Nucleus accumbens (tissue), 56 donors: ENCODE results near the gene CCL20.
"Not testable (repeated sequence)": the region's sequence is repeated elsewhere in the genome, so short reads cannot be mapped to it uniquely, and the experiment has no call there.

Source experiments
- DNase-seq, 56 donors: peaks; one replicate each; lab custom pipeline; 2025; lab: John Stamatoyannopoulos, UW

The CCL20 gene, protein sequence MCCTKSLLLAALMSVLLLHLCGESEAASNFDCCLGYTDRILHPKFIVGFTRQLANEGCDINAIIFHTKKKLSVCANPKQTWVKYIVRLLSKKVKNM

DNA sequence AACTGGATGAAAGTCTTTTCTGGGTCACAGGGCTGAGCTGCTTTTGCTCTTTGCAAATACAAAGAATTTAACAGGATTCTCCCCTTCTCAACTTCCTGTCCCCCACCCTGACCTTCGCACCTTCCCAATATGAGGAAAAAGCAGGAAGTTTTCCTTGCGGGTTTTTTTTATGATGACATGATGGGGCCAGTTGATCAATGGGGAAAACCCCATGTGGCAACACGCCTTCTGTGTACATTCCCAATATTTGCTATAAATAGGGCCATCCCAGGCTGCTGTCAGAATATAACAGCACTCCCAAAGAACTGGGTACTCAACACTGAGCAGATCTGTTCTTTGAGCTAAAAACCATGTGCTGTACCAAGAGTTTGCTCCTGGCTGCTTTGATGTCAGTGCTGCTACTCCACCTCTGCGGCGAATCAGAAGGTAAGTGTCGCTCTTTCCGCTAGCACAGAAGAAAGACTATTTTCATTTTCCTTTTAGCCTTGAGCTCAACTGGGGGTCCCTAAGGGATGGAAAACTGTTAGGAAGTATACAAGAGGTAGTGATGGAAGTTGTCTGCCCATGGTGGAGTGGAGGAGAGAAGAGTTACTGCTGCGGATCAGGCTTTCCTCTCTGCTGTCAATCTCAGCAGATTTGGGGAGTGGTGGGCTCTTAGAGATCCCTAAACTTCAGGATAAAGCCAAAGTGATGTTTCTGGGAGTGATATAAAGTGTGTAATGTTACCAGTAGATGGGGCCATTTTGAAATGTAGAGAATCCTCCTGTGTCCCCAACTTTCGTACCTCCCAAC lies at the start of gene CCL20:
Gene CCL20 (plus strand): TSS at position 281 of the 792 bp plus-strand sequence. CDS start 70 bp downstream, at position 351.
- DNase-seq: no peak

DNA sequence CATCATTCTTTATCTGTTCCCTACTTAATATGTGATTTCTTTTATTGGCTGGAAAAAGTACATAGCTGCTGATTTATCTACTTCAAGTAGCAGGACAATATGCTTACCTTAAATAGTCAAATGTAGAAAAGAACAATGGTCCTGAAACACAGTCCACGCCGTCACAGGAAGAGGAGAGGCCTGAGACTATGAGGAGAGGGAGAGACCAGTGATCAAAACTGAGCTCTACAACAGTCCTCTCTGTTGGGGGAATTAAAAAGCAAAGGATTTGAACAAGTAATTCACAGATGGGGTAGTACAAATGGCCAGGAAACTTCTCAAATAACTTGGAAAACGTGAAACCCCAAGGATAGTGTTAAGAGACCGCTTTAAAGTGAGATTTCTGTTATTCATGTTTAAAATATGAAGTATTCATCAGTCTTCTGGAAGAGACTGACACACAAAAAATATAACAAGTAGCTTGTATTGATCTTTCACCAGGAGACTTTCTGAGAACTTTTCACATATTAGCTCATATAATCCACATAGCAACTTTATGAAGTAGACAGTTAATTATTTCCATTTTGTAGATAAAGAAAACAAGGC lies 47.8 kb upstream of the CCL20 start:
- DNase-seq: no peak

GRCh38 chr2:227766373-227766883 lies 47.2 kb upstream of the CCL20 start:
- peak in 52 of 56 donors; percentile 6 to 85 (median 57) for DNase-seq

DNA sequence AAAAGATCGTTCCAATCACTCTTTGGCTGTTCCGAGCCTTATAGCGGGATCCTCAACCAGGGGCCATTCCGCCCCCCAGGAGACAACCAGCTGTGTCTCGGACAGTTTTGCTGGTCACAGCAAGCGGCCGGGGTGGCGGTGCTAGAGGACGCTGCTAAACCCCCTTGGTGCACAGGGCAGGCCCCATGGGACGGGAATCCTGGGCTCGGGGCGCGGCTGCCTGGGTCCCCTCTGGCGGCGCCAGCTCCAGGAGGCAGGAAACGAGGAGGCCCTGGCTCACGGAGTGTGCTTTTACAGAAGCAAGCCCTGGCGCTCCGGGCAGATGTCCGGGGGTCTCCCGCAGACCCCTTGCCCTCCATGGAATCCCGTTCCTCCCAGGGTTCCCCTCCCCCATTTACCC lies 45.8 kb upstream of the CCL20 start:
- no peak for DNase-seq

- no peak for DNase-seq
Measured at GRCh38 chr2:227772197-227772661, 41.4 kb upstream of the CCL20 start.

DNA sequence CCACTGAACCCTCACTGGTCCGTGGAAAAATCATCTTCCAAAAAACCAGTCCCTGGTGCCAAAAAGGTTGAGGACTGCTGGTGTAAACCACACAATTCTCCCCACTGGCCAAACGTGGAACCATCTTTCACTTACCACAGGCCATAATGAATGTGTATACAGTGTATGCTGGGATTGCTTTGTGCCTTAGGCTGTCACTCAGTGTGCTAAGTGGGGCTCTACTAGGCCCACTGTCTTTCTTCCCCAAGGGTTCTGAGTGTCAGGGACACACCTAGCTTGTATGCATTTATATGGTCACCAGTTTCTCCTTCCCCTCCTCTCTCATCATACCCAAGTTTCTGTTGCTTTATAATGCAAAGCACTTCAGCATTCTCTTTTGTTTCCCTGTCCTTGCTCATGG lies 40.7 kb upstream of the CCL20 start:
- no peak for DNase-seq

DNA sequence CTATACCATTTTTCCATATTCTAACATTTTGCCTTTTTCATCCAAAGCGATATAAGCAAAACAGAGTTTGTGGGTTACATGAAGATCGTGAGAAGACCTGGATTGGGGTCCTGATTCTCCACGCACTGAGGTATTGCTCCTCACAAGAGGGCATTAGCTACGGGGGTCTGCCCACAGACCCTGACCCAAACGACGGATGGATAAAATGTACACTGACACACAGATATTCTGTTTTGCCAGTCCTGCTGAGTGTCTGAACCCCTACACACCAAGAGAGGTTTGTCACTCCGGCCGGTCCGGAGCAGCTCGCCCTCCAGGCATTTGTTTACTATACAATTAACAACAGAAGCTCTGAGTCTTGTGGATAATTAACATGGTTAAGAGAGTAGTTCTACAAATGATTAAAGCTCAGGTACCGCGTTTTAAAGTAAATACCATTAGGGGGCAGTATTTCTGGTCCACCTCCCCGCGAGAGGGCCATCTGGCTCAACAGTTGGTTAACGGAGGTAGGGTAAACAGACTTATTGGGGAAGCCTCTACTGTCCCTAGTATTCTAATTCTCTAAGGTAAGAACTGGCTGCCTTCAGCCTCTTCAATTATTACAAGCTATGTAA lies 39.5 kb upstream of the CCL20 start:
- DNase-seq: no peak

DNA sequence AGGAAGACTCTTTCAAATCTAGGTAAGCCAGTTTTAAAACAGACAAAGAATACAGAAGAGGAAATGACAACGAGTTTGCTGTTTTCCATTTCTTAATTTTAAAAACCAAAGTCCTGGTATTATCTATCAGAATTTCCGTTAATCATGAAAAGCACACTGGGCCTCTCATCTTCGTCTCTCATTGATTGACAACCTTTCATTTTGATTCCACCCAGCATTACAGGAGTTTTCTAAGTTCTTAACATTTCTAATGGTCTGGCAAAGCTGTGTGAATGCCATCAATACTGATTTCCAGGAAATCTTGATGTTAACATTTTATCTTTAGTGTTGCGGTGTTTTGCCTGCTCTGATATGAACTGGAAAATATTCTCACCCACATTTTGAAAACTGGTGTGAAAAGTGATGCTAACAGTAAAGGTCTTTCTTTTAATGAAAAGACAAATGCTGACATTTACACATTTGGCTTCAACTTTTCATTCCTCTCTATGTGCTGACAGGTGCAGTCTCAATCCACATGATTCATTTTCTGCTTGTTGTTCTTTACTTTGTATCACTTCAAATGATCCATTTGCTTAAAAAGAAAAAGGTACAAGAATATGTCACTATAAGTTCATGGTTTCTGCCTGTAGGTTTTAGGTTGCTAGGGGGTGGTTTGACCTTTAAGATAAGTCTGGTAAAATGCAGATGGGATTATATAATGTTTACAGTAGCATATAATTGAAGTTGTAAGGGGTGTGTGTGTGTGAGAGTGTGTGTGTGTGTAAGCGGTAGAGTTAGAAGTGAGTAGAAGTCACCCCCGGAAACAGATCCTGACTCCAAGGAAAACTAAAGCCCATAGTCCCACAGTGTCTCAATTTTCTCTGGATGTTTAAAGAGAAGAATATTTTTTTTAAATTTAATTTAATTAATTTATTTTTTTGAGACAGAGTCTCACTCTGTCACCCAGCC lies 38.5 kb upstream of the CCL20 start:
- DNase-seq: no peak

- DNase-seq: no peak
Measured at GRCh38 chr2:227780981-227781615, 32.5 kb upstream of the CCL20 start.

DNA sequence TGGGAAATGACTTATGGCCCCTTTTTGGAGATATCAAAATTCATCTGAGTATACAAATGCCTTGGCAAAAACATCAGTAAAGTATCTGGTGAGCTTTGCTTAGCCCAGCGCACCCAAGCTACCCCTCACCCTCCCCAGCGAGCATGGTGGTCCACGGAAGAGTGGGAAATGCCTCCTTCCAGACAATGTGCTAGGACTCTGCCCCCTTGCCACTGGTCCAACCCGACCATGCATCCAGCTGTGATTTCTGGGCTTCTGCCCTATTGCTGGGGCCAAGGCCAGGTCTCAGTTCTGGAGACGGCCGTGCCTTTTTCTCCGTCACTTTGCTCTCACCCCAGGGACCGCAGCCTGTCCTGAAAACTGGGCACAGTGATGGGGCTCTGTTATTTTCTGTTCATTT lies 31.8 kb upstream of the CCL20 start:
- no peak for DNase-seq

DNA sequence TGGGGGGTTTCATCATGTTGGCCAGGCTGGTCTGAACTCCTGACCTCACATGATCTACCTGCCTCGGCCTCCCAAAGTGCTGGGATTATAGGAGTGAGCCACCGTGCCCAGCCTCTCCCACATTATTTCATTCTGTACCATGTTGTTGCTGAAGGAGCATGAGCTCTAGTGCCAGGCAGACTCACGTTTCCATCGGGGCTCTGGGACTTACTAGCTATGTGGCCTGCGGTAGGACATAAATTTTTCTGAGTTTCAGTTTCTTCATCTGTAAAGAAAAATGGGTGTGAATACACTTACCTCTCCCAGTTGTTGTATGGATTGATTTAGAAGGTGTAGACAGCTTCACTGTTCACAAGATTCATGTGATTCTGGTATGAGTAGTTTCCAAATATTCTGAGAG lies 30.8 kb upstream of the CCL20 start:
- no peak for DNase-seq

GRCh38 chr2:227783404-227784138 lies 30.1 kb upstream of the CCL20 start:
- DNase-seq: no peak

GRCh38 chr2:227785293-227785692 lies 28.3 kb upstream of the CCL20 start:
- no peak for DNase-seq

- no peak for DNase-seq
Measured at GRCh38 chr2:227788561-227789018, 25.1 kb upstream of the CCL20 start.

GRCh38 chr2:227789803-227790202 lies 23.8 kb upstream of the CCL20 start:
- no peak for DNase-seq

GRCh38 chr2:227793148-227793712 lies 20.4 kb upstream of the CCL20 start:
- no peak for DNase-seq

DNA sequence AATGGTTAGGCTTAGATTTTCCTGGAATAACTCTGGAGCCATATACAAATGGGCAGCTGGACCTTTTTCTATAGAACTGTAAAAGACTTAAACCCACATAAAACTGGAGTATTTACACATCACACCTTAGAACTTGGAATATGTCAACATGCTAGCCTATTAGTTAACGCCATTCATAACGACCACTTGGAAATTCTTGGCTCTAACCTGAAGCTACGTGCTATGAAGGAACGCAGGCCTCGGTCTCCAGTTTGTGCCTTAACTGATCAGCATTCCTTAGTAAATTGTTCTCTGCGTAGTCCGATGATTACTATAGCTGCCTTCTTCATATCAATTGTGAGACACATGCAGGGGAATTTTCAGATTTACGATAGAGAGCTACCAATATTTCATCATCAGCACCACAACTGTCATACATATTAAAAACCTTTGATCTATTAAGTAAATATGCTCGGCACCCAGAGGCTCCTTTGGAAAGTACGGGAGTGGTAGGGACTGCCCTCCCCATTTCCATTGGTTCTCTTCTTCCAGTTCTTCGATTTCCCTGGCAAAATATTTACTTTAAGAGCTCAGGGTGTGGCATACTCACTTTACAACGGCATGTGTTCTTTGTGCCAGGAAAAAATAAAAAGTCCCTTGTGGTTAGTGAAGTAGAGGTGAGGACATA lies 17.5 kb upstream of the CCL20 start:
- DNase-seq: no peak

GRCh38 chr2:227796768-227797167 lies 16.9 kb upstream of the CCL20 start:
- DNase-seq: not testable (repeated sequence)
